Gastroesophageal sphincter (tissue), 3 donors: ENCODE results near the gene STK32C.

Source experiments
- CTCF ChIP-seq, 4 experiments: fragments of 200-600 bp in 2 of 4; fragments of 450-650 bp in 2 of 4; sonication (generic) in 1 of 4; IDR thresholded peaks; one replicate each; pipeline ENCODE4 v1.5.1; 2017 to 2019; ENCODE audit warnings: antibody characterized with exemption in 4 of 4, mild to moderate bottlenecking in 2 of 4, moderate library complexity in 2 of 4
- POLR2A ChIP-seq, 2 donors: fragments of 450-650 bp; IDR thresholded peaks; one replicate each; pipeline ENCODE4 v1.6.1; 2017; ENCODE audit warnings: antibody characterized with exemption in 2 of 2, mild to moderate bottlenecking in 2 of 2, moderate library complexity in 1 of 2

GRCh38 chr10:132208462-132209050, 99.2 kb downstream of the STK32C start:
- TF ChIP-seq CTCF (IDR thresholded peaks at IDR 0.05) (no peak), POLR2A (IDR thresholded peaks at IDR 0.05) (no peak)
